GM19328 (cell line): ENCODE results near the gene RBM20.
"Not testable (repeated sequence)": the region's sequence is repeated elsewhere in the genome, so short reads cannot be mapped to it uniquely, and the experiment has no call there.

Experiments
- ATAC-seq: cut with Tn5 transposase; IDR thresholded peaks from one replicate; pipeline ENCODE4 v1.9.1; 2021; ENCODE audit warnings: mild to moderate bottlenecking, moderate library complexity; ENCODE audit not compliant: unreplicated experiment

RBM20 gene

GRCh38 chr10:110647136-110647430 is 2.9 kb downstream of the RBM20 start:
- ATAC-seq: no peak

GRCh38 chr10:110648692-110649346 is 4.7 kb downstream of the RBM20 start:
- ATAC-seq: no peak

- ATAC-seq: no peak
Measured at GRCh38 chr10:110649347-110650264, 5.5 kb downstream of the RBM20 start.

GRCh38 chr10:110650265-110650668 is 6.1 kb downstream of the RBM20 start:
- ATAC-seq: no peak

GRCh38 chr10:110651044-110651958 is 7.2 kb downstream of the RBM20 start:
- ATAC-seq: peak; percentile 72

- no peak for ATAC-seq
Measured at GRCh38 chr10:110652475-110653118, 8.5 kb downstream of the RBM20 start.

GRCh38 chr10:110655320-110655719 is 11.2 kb downstream of the RBM20 start:
- no peak for ATAC-seq

- no peak for ATAC-seq
Measured at GRCh38 chr10:110656612-110657011, 12.5 kb downstream of the RBM20 start.

- ATAC-seq: no peak
Measured at GRCh38 chr10:110657973-110658691, 14.0 kb downstream of the RBM20 start.

GRCh38 chr10:110659558-110659957 is 15.4 kb downstream of the RBM20 start:
- ATAC-seq: no peak

- not testable (repeated sequence) for ATAC-seq
Measured at GRCh38 chr10:110660289-110660688, 16.2 kb downstream of the RBM20 start.

- no peak for ATAC-seq
Measured at GRCh38 chr10:110661292-110661691, 17.2 kb downstream of the RBM20 start.

GRCh38 chr10:110664483-110665420 is 20.6 kb downstream of the RBM20 start:
- no peak for ATAC-seq

- not testable (repeated sequence) for ATAC-seq
Measured at GRCh38 chr10:110666259-110666658, 22.1 kb downstream of the RBM20 start.

- no peak for ATAC-seq
Measured at GRCh38 chr10:110666673-110667072, 22.5 kb downstream of the RBM20 start.

- ATAC-seq: no peak
Measured at GRCh38 chr10:110667620-110668343, 23.6 kb downstream of the RBM20 start.

- ATAC-seq: no peak
Measured at GRCh38 chr10:110668443-110668842, 24.3 kb downstream of the RBM20 start.

GRCh38 chr10:110670335-110670734 is 26.2 kb downstream of the RBM20 start:
- no peak for ATAC-seq
